Activated CD4-positive, alpha-beta T cell treated with anti-CD3 and anti-CD28 coated beads, Interleukin-2, amount 50 U/mL, for 1 hour (primary cell): ENCODE results near the gene EXOC4.

Experiments used
- DNase-seq: peaks from one replicate; pipeline ENCODE4 v3.0.0-alpha.2; 2020

EXOC4 gene

DNA sequence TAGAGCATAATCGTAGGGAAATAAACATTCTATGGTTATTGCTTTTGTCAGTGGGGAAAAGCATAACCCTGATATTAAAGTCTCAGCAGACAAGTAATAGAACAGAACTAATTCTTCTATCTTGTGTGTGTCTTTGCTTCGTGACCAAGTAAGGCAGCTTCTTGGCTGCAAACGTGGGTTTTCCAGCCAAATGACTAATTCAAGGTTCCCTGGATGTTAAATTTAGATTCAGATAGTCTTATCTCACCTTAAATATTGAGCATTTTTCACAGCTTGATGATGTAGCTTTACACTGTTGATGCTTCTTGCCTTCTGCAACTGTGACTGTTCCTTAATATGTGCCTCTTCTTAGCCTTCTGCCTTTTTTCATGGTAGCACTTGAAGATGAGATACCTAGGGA, 113.0 kb downstream of the EXOC4 start:
- no peak for DNase-seq

DNA sequence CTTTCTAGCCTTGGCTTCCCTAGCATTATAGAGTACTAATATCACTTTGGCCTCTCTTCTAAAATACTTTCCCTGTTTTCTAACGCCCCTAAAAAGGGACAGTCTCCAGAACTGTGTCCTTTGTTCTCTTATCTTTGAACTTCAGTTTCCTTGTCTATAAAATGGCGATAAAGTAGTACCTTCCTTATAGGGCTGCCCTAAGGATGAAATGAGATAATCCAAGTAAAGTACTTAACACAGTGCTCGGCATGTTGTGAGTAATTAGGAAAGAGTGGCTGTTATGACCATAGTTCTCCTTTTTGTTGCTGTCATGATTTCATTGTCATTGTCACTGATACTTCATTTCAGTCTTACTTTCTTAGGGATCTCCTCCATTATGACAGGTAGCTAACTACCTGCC, 114.7 kb downstream of the EXOC4 start:
- DNase-seq, result no peak

- no peak for DNase-seq
Observed at GRCh38 chr7:133369130-133369529, 116.3 kb downstream of the EXOC4 start.

DNA sequence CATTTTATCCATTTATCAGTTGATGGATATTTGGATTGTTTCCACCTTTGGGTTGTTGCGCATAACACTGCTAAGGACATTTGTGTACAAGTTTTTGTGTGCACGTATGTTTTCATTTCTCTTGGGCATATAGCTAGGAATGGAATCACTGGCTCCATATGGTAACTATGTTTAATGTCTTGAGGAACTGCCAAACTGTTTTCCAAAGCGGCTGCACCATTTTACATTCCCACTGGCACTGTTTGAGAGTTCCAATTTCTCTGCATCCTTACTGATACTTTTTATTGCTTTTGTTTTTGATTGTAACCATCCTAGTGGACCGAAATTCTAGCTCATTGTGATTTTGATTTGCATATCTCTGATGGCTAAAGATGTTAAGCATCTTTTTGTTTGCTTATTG, 118.7 kb downstream of the EXOC4 start:
- no peak for DNase-seq

GRCh38 chr7:133372337-133372736, 119.5 kb downstream of the EXOC4 start:
- DNase-seq, result no peak

DNA sequence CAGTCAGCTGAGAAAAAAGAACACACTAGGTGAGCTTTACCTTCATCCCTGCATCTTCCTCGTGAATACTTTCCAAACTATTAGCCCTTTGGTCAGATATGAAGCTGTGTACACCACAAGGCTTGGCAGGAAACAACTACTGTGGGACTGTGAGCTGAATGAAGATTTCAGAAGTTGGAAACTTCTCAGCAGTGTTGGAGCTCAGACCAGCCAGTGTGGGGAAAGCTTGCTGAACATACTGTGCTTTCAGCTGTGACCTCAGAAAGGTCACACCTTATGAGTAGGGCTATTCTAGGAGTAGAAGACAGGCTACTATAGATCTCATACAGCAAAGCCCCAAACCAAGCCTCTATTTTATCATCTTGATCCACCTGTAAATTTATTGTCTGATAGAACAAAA, 123.6 kb downstream of the EXOC4 start:
- DNase-seq, result no peak

GRCh38 chr7:133381965-133382364, 129.1 kb downstream of the EXOC4 start:
- no peak for DNase-seq

- no peak for DNase-seq
Observed at GRCh38 chr7:133382775-133383559, 130.1 kb downstream of the EXOC4 start.

GRCh38 chr7:133386205-133386604, 133.3 kb downstream of the EXOC4 start:
- no peak for DNase-seq

DNA sequence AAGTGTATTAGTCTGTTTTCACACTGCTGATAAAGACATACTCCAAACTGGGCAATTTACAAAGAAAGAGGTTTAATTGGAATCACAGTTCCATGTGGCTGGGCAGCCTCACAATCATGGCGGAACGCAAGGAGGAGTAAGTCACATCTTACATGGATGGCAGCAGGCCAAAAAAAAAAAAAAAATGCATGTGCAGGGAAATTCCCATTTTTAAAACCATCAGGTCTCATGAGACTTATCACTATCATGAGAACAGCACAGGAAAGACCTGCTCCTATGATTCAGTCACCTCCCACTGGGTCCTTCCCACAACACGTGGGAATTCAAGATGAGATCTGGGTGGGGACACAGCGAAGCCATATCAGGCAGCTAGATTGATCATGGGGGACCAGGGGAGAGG, 136.8 kb downstream of the EXOC4 start:
- DNase-seq, result no peak

DNA sequence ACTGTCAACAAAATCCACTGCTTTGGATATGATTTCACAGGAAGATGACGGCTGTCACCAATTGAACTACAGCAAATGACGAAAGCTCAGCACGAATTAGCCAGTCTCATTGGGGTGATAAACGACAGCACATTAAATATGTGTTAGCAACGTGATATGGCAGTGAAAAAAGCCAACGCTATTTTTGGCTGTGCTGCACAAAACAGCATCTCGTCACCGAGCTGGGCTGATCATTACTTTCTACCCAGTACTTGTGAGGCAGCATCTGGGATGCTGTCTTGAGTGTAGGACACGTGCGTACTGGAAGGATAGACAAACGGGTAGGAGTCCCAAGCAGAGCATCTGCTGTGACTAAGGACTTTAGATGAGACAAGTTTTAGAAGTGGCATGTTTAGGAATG, 138.3 kb downstream of the EXOC4 start:
- no peak for DNase-seq

DNA sequence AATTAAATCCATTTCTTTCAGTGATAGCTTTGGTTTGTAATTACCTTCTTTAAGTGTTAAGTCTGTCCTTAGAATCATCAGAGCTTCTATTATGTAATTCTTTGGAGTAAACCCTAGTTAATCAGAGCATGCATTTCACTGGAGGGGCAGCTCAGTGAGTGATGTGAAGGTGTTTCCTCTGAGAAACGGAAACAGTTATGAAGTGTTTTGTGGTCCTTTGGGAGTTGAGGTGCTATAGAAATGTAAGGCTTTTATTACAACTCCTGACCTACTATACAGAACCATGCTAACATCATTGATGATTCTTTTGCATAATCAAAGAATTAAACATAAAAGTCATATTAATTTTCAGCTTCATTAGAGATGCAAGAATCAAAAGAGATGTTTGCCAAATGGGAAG, 141.5 kb downstream of the EXOC4 start:
- no peak for DNase-seq

GRCh38 chr7:133395551-133395950, 142.7 kb downstream of the EXOC4 start:
- no peak for DNase-seq

DNA sequence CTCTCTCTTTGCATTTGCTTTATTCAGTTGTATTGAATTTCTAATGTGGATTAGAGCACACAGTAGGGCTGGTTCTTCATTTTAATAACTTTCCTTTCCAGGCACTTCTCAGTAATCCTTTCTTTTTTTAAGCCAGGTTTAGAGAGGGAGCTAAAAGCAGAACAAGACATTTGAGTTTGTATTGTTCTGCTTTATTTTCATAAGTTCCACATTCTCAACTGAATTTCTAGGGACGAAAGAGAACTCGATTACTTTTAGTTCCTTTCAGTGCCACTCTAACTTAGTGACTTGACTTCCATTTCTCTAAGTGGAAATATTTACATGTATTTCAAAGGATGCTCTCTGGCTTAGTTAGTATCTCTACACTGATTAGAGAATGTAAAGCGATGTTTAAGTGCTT, 145.6 kb downstream of the EXOC4 start:
- no peak for DNase-seq

DNA sequence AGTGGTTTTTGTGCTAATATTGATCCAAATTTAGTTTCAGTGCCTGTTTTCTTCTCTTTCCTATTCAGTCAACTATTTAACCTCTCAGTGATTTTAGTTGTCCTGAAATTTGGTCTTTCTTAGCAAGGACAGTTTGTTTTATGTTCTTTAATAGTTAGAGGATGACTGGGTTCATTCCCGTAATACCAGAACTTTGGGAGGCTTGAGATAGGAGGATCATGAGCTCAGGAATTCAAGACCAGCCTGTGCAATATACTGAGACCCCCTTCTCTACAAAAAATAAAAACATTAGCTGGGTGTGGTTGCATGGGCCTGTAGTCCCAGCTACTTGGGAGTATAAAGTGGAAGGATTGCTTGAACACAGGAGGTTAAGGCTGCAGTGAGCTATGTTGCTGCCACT, 148.3 kb downstream of the EXOC4 start:
- DNase-seq, result no peak

DNA sequence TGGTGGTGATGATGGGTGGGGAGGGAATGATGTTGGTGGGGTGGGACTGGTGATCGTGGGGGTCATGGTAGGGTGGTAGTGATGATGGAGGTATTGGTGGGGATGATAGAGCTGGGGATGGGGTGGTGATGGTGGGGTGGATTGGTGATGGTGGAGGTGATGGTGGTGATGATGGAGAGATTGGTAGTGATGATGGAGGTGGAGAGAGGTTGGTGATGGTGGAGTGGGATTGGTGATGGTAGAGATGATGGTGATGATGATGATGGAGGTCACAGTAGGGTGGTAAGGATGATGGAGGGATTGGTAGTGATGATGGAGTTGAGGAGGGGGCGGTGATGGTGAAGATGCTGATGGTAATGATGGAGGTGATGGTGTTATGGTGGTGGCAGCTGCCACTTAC, 155.3 kb downstream of the EXOC4 start:
- DNase-seq, result no peak

- no peak for DNase-seq
Observed at GRCh38 chr7:133409421-133409820, 156.5 kb downstream of the EXOC4 start.

GRCh38 chr7:133409966-133410365, 157.1 kb downstream of the EXOC4 start:
- no peak for DNase-seq

DNA sequence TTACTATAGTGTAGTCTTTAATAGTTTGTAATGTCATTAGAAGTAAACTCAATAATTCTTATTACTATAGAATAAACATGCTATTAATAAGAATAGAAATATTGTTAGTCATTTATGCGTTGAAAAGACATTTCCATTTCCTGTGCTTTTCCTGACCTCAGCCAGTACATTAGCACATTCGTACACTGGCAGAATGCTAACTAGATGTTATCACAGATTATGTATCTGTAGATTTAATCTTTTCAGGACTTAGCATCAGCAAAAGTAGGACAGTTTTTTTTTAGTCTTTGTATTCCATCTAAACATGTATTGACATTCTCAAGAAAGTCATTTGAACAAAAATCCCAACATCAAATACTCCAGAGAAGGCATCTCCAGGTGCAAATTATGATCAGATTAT, 158.5 kb downstream of the EXOC4 start:
- no peak for DNase-seq

DNA sequence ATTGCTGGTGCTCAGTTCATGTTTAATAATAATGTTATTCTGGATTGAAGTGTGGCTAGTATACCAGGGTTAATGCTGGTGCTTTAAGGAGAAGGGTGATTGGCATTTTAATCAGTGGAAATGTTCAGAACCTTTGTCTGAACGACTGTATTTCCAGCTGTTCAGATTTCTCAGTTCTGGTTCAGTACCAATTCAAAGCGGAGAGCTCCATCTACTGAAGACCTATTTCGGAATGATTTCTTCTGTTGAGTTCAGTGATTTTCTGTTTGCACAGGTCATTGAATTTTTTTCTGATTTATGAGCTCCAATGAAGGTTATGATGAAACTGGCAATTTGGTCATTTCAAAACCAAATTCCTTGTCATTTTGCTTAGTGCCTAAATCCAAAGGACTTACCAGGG, 160.1 kb downstream of the EXOC4 start:
- no peak for DNase-seq

DNA sequence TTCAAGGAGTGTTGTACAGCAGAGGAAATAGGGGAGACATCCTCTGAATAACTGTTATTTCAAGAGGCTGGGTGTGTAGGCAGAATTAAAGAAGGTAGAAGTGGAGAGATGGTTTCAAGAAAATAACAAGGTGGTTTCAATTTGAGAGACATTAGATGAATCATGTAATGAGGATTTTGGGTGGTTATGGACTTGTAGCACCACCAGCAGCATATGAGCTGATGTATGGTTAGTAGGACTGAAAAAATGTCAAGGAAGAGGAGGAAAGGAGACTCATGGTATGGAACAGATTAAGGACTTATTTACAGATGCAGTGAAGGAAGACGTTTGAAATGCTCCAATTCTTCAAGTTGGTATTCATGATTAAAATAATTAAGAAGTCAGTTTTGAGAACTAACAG, 166.2 kb downstream of the EXOC4 start:
- DNase-seq, result no peak

DNA sequence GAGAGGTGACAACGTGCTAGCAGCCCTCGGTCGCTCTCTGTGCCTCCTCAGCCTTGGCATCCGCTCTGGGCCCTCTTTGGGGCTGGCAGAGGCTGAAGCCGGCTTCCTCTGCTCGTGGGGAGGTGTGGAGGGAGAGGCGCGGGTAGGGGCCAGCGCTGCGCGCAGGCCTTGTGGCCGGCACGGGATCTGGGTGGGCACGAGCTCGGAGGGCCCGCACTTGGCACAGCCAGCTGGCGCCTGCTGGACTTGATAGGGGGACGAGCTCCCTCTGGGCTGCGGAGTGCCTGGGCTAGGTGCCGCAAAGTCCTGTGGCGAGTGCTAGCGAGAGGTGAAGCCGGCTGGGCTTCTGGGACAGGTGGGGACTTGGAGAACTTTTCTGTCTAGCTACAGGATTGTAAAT, 170.7 kb downstream of the EXOC4 start:
- no peak for DNase-seq

DNA sequence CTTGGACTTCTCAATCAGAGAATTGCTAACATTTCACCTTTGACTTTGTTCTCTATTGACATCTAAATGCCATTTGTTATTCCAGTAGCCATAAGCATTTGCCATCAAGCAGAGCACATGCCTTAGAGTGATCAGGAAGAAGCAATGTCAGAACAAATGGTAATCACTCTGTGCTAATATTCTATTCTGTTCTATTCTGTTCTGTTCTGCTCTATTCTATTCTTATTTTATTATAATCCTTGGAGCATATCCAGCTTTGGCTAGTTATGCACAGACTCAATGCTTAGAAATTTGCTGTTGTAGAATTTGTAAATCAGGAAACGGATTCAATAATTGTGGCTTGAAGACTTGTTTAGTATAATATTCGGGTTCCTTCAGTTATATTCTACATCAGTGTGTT, 175.4 kb downstream of the EXOC4 start:
- no peak for DNase-seq

DNA sequence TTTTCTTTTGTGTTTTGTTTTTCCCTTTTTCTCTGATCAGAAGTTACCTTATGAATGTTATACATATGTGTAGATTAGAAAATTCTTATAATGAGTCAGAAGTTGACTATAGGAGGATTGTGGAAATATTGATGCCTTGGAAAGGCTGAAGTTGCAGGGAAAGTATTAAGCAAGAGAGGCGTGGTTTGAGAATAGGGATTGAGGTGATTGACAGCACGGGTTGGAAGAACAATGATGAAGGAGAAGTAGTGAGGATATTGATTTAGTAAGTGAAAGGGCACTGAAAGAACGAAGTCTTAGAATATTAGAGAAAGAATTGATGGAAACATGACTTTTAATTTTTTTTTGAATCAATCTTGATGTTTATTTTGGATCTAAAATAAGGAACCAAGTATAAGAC, 176.0 kb downstream of the EXOC4 start:
- DNase-seq, result no peak

DNA sequence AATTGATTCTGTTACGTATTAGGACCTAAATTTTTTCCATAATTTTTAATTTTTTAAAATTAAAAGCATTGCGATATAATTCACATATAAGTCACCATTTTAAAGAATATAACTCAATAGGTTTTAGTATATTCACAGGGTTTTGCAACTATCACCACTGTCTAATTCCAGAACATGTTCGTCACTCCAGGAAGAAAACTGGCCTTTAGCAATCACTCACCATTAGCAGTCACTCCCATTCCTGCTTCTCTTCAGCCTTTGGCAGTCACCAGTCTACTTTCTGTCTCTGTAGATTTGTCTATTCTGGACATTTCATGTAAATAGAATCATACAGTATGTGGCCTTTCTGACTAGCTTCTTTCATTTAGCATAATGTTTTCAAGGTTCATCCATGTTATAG, 176.5 kb downstream of the EXOC4 start:
- no peak for DNase-seq
